ENCODE measurements around the gene PNPLA2.
A peak's percentile ranks its signal among the peaks of the same experiment; 100 is the strongest.

PNPLA2 gene

GRCh38 chr11:786235-787083 lies 32.3 kb upstream of the PNPLA2 start:
- DNase-seq = no peak

- DNase-seq = no peak
Observed at GRCh38 chr11:787084-787675, 31.5 kb upstream of the PNPLA2 start.

DNA sequence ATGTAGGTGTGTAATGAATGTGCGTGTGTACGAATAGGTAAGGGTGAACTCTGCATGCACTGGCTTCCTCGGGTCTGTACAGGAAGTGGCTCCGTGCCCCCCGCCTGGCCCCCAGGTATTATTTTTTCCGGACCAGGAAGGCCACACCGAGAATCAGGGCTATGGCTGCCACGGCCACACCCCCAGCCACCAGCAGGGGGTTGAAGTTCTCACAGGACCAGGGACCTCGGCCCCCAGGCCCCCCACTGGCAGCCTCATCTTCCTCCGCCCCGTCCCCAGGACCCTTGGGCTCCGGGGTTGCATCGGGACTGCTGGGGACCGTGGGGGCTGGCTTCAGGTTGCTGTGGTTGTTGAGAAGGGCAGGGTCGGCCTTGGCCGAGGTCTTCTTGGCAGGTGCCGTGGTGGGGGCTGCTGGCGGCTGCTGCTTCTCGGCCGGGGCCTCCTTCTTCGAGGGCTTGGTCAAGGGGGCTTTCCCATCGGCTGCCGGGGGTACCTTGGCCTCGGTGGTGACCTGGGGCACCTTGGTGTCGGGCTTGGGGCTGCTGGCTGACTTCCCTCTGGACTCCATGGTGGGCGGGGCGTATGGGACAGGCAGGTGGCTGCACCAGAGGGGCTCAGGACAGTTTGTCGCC lies 30.6 kb upstream of the PNPLA2 start:
- DNase-seq = no peak

- DNase-seq = peak; percentile 76
Observed at GRCh38 chr11:788953-789940, 29.5 kb upstream of the PNPLA2 start.

- no peak for DNase-seq
Observed at GRCh38 chr11:789943-790342, 28.8 kb upstream of the PNPLA2 start, which contains the start of gene CEND1. CEND1 (minus strand) TSS chr11:790090; CDS start chr11:788576, 1,514 bp downstream.

DNA sequence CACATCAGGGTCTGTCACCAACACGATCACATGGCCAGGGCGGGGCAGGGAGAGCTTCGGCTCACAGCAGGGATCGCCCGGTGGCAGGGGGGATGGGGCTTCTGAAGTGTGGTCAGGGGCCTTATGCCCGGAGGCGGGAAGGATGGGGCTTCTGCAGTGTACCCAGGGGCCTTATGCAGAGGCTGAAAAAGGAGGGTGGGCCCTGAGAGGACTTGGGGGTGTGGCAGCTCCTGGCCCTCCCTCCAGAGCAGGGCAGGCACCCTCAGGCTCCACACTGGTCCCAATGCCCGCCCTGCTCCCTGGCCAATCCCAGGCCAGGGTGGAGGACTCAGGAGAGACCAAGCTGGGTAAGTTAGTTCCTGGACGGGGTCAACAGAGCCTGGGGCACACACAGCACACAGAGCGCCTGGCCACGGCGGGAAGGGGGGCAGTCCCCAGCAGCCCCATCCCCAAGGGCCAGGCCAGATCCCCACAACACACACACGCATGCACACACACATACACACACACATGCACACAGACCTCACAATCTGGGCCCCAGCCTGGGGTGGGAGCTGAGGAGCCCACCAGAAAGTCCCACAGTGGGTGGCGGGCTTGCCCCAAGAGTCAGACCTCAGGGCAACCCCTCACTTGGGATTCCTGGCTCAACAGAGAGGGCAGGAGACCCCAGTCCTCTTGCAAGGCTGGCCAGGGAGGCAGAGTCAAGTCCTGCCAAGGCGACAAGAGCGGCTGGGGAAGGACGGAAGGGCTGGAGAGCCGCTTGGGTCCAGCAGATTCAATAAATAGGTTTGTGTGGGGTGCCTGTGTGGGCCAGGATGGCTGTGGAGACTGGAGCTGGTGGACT lies 27.8 kb upstream of the PNPLA2 start:
- DNase-seq = no peak

GRCh38 chr11:791658-792534 lies 26.8 kb upstream of the PNPLA2 start:
- DNase-seq = no peak

DNA sequence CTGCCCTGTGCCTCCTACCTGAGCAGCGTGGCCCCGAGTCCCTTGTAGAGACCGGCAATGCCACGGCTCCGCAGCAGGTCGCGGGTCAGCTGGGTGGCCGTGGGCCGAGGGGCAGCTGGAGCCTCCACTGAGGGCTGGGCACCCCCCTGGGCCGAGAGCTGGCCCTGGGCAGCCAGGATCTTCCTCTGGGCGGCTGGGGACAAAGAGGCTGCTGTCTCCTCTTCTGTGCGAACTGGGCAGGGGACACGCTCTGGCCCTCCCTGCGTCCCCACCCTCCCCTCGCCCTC lies 26.2 kb upstream of the PNPLA2 start:
- DNase-seq = no peak

DNA sequence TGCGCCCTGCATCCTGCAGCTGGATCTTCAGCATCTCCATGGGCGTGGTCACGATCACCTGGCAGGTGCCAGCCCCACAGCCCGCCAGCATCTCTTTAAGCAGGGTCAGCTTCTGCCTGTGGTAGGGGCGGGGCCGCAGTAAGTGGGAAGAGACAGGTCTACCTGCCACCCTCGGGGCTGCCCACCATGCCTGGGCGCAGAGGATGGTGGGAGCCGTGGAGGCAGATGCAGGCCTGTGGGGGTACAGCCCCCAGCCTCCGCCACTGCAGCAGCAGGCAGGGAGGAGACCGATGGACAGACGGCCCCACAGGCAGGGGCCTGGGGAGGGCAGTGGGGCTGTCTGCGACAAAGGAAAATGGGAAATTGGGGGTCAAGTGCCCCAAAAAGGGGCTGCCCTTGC lies 25.8 kb upstream of the PNPLA2 start:
- no peak for DNase-seq

DNA sequence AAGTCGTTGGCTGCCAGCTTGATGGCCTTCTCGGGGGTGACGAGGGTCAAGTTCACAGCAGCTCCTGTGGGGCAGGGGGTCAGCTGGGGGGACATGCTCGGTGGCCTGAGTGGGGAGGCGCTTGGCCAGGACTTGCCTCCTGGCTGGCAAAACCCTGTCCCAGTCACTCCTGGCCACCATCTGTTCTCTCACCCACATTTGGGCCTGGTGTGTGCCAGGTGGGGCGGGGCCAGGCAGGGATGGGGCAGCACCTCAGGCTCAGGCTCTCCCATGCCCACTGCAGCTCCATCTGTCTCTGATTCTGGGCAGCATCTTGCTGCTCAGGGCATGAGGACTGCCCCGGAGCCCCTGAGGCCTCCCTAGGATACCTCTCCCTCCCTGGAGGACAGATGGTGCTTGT lies 25.2 kb upstream of the PNPLA2 start:
- no peak for DNase-seq

DNA sequence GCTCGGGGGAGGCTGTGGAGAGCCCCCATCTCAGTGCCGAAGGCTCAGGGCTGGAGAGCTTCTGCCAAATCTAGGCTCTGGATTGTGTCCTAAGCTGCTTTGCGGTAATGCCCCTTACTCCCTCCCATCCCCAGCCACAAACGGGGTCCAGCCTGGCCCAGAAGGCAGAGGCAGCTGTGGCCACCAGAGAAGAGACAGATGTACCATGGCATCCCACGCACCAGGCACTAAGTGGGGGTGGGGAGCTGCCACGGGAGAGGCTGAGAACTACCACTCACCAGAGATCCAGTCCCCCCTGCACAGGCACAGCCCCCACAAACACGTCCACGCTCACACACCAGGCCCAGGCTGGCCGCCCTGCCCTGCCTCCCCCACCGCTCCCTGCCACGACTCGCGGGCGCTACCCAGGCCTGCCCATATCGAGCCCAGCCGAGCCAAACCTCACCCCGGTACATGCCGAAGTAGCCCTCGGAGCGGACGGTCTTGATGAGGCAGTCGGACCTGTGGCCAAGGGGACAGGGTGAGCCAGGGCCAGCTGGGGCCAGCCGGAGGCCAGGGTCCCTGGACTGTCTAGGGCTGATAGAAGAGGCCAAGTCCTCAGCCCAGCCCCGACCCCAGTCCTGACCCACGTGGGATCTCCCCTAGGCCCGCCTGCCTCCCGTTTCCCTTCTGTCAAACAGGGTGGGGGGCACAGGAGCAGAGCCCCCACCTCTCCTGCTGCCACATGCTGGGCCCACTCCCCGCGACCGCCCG lies 24.5 kb upstream of the PNPLA2 start:
- no peak for DNase-seq

GRCh38 chr11:794766-795633 lies 23.7 kb upstream of the PNPLA2 start:
- peak; percentile 54 for DNase-seq

- DNase-seq = peak; percentile 87
Observed at GRCh38 chr11:795634-796564, 22.8 kb upstream of the PNPLA2 start.

DNA sequence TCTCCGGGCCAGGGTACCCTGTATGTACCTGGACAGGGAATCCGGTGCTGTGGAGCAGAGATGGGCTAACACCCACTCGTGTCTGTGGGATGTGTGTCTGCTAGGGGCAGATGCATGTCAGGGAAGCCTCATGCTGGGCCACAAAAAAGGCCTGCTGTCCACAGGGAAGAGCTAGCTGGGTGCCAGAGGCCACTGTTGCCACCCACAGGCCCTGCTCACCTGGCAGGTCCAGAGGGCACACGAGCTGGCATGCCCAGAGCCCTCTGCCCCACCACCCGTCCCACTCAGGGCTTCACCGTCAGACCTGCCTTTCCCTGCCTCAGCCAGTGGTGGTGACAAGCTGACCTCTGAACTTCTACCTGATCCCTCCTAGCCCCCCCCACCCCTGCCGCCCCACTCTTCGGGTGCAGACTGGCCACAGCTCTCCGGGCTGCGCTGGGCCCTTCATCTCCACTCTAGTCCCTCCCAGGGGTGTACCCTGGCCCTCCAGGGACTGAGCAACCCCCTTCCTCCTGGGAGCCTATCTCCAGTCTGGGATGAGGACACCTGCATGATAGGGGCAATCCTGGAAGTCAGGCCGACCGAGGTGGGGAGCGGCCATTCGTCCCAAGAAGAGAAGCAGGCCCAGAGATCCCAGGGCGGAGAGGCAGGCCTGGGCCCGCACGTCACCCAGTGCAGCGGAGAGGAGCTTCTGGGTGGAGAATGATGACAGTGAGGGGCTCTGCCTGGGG lies 22.0 kb upstream of the PNPLA2 start:
- peak; percentile 46 for DNase-seq

DNA sequence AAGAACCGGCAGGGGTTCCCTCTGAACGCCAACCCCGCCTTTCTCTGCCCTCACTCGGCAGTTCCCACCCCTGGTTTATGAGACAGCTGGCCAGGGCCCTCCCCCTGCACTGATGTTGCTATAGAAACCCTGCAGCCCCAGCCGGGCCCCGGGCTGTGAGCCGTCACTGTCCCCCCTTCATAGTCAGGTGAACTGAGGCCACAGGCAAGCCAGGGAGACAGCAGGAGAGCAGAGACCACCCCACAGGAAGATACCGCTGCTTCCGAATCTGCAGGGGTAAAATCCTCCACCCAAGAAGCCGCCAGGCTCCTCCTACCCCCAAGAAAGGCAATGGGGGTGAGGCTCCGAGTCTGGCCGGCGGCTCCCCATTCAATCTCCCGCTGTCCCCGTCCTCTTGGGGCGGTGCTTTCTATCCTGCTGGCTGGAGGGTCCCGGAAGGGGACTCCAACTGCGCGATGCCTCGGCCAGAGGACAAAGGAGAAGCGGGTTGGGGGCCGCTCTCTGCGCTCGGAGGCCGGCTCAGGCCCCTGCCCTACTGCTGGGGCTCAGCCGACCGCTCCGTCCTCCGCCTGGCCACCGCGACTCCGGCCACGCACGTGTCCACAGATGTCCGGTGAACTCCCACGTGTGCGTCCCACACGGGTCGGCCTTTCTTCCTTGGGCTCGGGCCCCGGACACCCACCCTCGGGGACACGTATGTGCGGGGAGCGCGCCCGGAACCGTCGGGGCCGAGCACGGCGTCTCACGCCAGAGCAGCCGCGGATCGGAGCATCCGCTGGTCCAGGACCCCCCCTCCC lies 21.2 kb upstream of the PNPLA2 start:
- DNase-seq = peak; percentile 79

DNA sequence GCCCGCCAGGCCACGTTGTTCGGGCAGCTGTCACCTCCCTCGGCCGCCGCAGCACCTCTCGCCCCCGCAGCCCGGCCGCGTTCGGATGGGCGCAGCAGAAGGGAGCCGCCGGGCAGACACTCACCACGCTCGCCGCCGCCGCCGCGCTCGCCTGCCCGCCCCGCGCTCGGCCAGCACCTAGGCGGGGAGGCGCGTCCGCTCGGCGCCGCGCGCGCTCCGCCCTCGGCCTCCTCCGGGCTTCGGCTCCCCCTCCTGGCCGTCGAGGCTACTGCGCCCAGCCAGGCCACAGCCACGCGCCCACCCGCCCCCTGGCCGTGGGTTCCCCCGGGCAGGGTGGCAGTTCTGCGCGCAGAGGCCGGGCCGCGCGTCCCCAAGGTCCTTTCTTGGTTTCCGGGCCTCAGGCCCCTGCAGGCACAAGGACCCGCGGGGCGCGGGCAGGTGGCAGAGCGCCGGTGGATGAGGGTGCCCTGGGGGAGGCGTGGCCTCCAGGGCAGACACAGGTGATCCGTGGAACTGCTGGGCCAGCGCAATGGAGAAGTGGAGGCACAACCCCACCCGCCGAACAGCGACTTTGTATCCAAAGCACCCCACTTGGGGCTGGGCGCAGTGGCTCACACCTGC lies 20.5 kb upstream of the PNPLA2 start, which contains the start of gene SLC25A22:
Gene SLC25A22 (minus strand): TSS at position 189 of the 621 bp plus-strand sequence. CDS start 3,275 bp downstream, outside the sequence.
- peak; percentile 87 for DNase-seq
